CD4-positive, CD25-positive, alpha-beta regulatory T cell (primary cell): Measurements from ENCODE around the gene ULK4. TPM values are rescaled to one million over a fixed set of nuclear protein-coding genes. Genes with fewer than 3 reads are reported as not detected.

Experiments
- ATAC-seq, 2 donors: fragments of 150-1000 bp; cut with Tn5 transposase; one replicate each; pipeline ENCODE4 v1.10.0; 2021; ENCODE audit warnings: low read depth in 2 of 2, moderate number of reproducible peaks in 2 of 2, moderate library complexity in 1 of 2
- DNase-seq, 3 donors: peaks; one replicate each; pipeline versions ENCODE4 v3.0.0 to v3.0.0-alpha.2; 2012 to 2022; ENCODE audit warnings: mixed read lengths in 1 of 3
- H3K27ac ChIP-seq: one replicate; pipeline ENCODE4 v1.7.0; 2013; ENCODE audit warnings: mild to moderate bottlenecking, low read length; ENCODE audit not compliant: insufficient read depth, poor library complexity, severe bottlenecking
- H3K27me3 ChIP-seq: one replicate; pipeline ENCODE4 v1.7.0; 2013; ENCODE audit warnings: low read length; ENCODE audit not compliant: control insufficient read depth, insufficient read depth
- H3K36me3 ChIP-seq: one replicate; pipeline ENCODE4 v1.7.0; 2013; ENCODE audit warnings: mild to moderate bottlenecking, low read length, moderate library complexity; ENCODE audit not compliant: control insufficient read depth, insufficient read depth
- H3K4me1 ChIP-seq: 2 replicates; pipeline ENCODE4 v1.7.0; 2013; ENCODE audit warnings: mild to moderate bottlenecking, low read length; ENCODE audit not compliant: insufficient read depth, control insufficient read depth, poor library complexity, severe bottlenecking
- H3K4me3 ChIP-seq: one replicate; pipeline ENCODE4 v1.7.0; 2013; ENCODE audit warnings: low read depth, mild to moderate bottlenecking, low read length, moderate library complexity
- H3K9me3 ChIP-seq, 2 experiments: 1 replicate in 1 of 2; 2 replicates in 1 of 2; pipeline ENCODE4 v1.7.0; 2013; ENCODE audit warnings: low read length in 2 of 2, mild to moderate bottlenecking in 1 of 2, moderate library complexity in 1 of 2; ENCODE audit not compliant: control insufficient read depth in 2 of 2
- H3K27ac Mint-ChIP-seq, 3 donors: one replicate each; pipeline ENCODE4 v1.8.0; 2020 to 2022; ENCODE audit warnings: mild to moderate bottlenecking in 3 of 3, mixed read lengths in 3 of 3, moderate library complexity in 2 of 3
- H3K27me3 Mint-ChIP-seq: one replicate; pipeline ENCODE4 v1.8.0; 2022; ENCODE audit warnings: mild to moderate bottlenecking, mixed read lengths
- H3K36me3 Mint-ChIP-seq: one replicate; pipeline ENCODE4 v1.8.0; 2020; ENCODE audit warnings: mixed read lengths
- H3K4me1 Mint-ChIP-seq, 4 donors: one replicate each; pipeline ENCODE4 v1.8.0; 2020 to 2022; ENCODE audit warnings: mixed read lengths in 4 of 4, mild to moderate bottlenecking in 1 of 4
- H3K4me3 Mint-ChIP-seq, 4 donors: one replicate each; pipeline ENCODE4 v1.8.0; 2020 to 2022; ENCODE audit warnings: mild to moderate bottlenecking in 4 of 4, mixed read lengths in 4 of 4, moderate library complexity in 3 of 4
- H3K9me3 Mint-ChIP-seq, 7 donors: one replicate each; pipeline ENCODE4 v1.8.0; 2020 to 2022; ENCODE audit warnings: mixed read lengths in 7 of 7, mild to moderate bottlenecking in 3 of 7, moderate library complexity in 2 of 7
- polyA plus RNA-seq, 4 donors: library from polyadenylated mRNA; unstranded; fragments of 300-500 nt; fragmentation: Illumina TruSeq; gene quantifications; one replicate each; pipeline ENCODE4 v1.2.3, GENCODE V29; 2021
- total RNA-seq: library from RNA; stranded (reverse); gene quantifications from one replicate; pipeline ENCODE4 v1.2.3, GENCODE V29; 2022

The ULK4 gene
- total and polyA plus RNA-seq, 5 donors from 2014 or later = 9.3 to 27.2 (median 11.1) TPM

- peak within 1 kb of the TSS; percentile 89 for H3K4me3 ChIP-seq
- peaks cover 42% of the 10 kb centered on the region for H3K4me1 ChIP-seq
- peak; percentile 85 to 96 (median 92) for DNase-seq
- peak; percentile 85 for ATAC-seq
- H3K36me3 Mint-ChIP-seq = no peaks in the 10 kb centered on the region
- H3K27ac Mint-ChIP-seq = peak within 1 kb of the TSS; percentile 92 to 99 (median 97)
- H3K27me3 ChIP-seq = peaks cover 13% of the 10 kb centered on the region
- peak within 1 kb of the TSS; percentile 88 for H3K27ac ChIP-seq
- H3K4me1 Mint-ChIP-seq = peaks cover 28 to 39% (median 34%) of the 10 kb centered on the region in 4 donors
- H3K36me3 ChIP-seq = no peaks in the 10 kb centered on the region
- peaks cover 29% of the 10 kb centered on the region for H3K27me3 Mint-ChIP-seq
- H3K9me3 ChIP-seq = no peaks in the 10 kb centered on the region
- no peaks in the 10 kb centered on the region for H3K9me3 Mint-ChIP-seq
- peak within 1 kb of the TSS; percentile 94 to 99 (median 98) for H3K4me3 Mint-ChIP-seq
These were observed 762.7 kb downstream of the ULK4 start, which contains the start of gene CTNNB1 for GRCh38 chr3:41198950-41199865. Gene CTNNB1, plus strand, starts transcription at chr3:41199505. Its CDS starts 24,564 bp downstream, at chr3:41224069.

DNA sequence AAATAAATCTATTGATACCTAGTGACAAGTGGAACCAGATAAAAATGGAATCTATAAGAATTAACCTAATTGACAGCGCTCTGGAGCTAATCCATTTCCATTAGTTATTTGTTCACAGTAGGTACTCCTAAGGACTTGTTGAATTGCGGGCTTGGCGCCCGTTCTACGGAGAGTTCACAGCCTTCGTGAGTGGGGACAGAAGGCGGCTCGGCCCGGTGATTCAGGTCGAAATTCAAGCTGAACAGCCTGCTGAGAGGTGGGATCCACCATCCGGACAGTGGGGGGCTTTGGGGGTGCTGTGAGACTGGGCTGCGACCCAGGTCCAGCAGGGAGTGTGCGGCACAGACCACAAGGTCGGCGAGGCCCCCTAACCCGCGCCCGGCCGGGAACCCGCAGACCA is 763.4 kb downstream of the ULK4 start:
- Histone ChIP-seq H3K4me3 (peak overlapping the region; percentile 64), H3K27ac (peak overlapping the region; percentile 88)

GRCh38 chr3:41198046-41198445 is 763.9 kb downstream of the ULK4 start:
- peaks cover 20 to 28% (median 24%) of the 10 kb centered on the region in 4 donors for H3K4me1 Mint-ChIP-seq
- H3K9me3 ChIP-seq = no peaks in the 10 kb centered on the region
- H3K4me1 ChIP-seq = peaks cover 30% of the 10 kb centered on the region
- no peak for ATAC-seq
- H3K36me3 ChIP-seq = no peaks in the 10 kb centered on the region
- DNase-seq = no peak
- no peak overlapping the region for H3K27ac ChIP-seq
- H3K4me3 ChIP-seq = peak overlapping the region; percentile 64
- H3K9me3 Mint-ChIP-seq = no peaks in the 10 kb centered on the region
- peak overlapping the region in 1 of 3 donors; percentile 85 for H3K27ac Mint-ChIP-seq
- peaks cover 32% of the 10 kb centered on the region for H3K27me3 Mint-ChIP-seq
- H3K27me3 ChIP-seq = peaks cover 13% of the 10 kb centered on the region
- no peaks in the 10 kb centered on the region for H3K36me3 Mint-ChIP-seq
- H3K4me3 Mint-ChIP-seq = peak overlapping the region; percentile 90 to 96 (median 94)

More for the DNA sequence above, 763.4 kb downstream of the ULK4 start:
- peak overlapping the region; percentile 90 to 96 (median 94) for H3K4me3 Mint-ChIP-seq
- H3K9me3 Mint-ChIP-seq = no peaks in the 10 kb centered on the region
- H3K9me3 ChIP-seq = no peaks in the 10 kb centered on the region
- peak overlapping the region; percentile 56 to 85 (median 72) for H3K27ac Mint-ChIP-seq
- peaks cover 13% of the 10 kb centered on the region for H3K27me3 ChIP-seq
- H3K36me3 Mint-ChIP-seq = no peaks in the 10 kb centered on the region
- H3K4me1 Mint-ChIP-seq = peaks cover 23 to 32% (median 29%) of the 10 kb centered on the region in 4 donors
- DNase-seq (peak in 2 of 3 donors; percentile 22 to 36), ATAC-seq (no peak)
- H3K4me1 ChIP-seq = peaks cover 35% of the 10 kb centered on the region
- no peaks in the 10 kb centered on the region for H3K36me3 ChIP-seq
- H3K27me3 Mint-ChIP-seq = peaks cover 32% of the 10 kb centered on the region

Other genes starting within 250 kb of the ULK4 start
- 23.3 TPM for gene TRAK1, start 129.3 kb upstream of the ULK4 start, total RNA-seq
- gene TRAK1, start 129.3 kb upstream of the ULK4 start, polyA plus RNA-seq = 1 to 10 TPM; 2.6 to 3.9 (median 3.1) TPM